ENCODE measurements around the gene USP24.

The USP24 gene

GRCh38 chr1:55095095-55095494, 120.1 kb downstream of the USP24 start:
- DNase-seq: no peak

- DNase-seq: no peak
Observed at GRCh38 chr1:55092475-55092874, 122.7 kb downstream of the USP24 start.

GRCh38 chr1:55089683-55090082, 125.5 kb downstream of the USP24 start:
- DNase-seq: no peak

DNA sequence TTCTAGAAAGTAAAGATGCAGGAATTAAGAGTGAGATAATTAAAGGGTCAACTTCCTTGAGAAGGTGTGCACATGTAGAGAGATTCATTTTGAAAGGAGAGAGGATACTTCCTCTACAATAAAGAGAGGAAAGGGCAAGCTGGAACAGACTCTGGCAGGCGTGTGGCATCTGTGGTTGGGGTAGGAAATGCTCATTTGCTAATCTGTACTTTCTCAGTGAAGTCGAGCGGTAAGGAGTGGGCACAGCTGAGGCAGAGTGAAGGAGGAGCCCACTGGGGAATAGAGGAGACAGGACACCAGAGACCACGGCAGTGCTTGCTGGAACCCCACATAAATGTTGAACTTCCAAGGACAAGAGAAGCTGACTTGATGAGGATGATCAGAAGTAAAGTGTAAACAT, 126.8 kb downstream of the USP24 start:
- DNase-seq: no peak

DNA sequence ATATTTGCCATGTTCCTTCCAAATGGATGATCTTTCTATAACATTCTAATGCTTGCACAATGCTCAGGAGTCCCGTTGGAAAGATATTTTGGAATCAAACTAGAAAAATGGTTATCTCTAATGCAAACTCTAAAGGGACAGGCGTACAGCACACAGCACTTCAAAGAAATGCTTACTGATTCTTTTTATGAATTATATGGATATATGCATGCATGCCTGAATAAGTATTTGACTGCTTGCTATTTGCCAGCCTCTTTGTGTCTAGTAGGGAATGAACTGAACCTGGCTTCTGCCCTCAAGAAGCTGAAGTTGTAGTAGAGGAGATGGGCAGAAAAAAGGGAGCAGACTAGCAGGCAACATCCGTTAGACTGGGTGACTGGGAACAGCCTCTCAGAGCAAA, 127.7 kb downstream of the USP24 start:
- DNase-seq: no peak

GRCh38 chr1:55084257-55084656, 130.9 kb downstream of the USP24 start:
- no peak for DNase-seq

- no peak for DNase-seq
Observed at GRCh38 chr1:55081905-55082296, 133.3 kb downstream of the USP24 start.

DNA sequence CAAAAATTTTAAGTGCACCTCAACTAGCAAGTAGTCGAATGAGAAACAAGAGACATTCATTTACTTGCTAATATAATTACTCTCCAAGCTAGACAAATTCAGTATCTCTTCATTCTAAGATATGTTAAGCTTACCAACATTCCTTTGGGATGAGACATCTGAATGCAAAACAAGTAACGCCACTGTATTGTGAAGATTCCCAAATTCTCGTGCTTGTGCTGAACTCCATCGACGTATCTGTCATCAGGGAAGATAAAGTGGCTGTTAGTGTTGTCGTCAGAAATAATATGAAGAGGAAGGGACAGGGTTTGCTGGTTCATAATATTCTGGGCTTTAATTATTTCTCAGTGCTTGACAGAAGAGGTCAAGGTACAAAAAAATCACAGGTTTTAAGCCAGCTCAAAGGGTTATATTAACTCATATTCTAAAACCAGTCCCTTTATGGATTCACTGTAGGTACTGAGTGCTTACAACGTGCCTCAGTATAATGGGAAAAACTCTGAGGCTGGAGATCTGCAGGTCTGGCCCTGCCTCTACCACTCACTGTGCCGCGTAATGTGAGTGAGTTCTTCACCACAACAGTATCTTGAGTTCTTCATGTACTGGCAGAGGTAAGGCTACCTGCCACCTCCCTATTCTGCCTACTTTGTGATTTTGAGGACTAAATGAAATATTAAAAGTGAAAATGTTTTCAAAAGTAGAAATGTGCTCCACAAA, 133.8 kb downstream of the USP24 start:
- no peak for DNase-seq

DNA sequence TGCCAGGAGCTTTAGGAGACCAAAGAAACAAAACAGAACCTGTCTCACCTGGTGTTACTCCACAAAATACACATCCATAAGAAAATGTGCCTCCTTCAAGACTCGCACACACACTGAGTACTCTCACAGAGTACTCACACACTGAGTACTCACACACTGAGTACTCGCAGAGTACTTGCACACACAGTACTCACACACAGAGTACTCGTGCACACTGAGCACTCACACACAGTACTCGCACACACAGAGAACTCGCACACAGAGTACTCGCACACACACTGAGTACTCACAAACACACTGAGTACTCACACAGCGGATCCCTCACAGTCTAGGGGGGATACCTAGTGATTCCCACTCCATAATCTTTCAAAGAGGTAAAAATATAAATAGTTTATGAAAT, 135.5 kb downstream of the USP24 start:
- no peak for DNase-seq

DNA sequence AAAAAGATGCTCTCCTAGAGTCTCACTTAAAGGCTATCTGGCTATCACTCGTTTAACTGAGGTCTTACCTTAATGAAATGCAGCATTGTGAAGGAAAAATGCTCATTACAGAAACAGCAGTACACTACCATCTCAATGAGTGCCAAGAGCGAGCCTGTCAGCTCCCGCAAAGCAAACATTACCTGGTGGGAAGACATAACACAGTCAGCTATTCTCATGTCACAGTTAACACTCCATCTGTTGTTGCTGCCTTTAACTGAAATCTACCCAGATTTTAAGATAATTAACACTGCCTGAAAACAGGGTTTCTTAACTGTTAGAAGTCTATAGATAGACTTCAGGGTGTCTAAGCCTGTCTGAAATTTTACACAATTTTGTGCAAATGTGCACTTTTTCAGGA, 136.7 kb downstream of the USP24 start:
- DNase-seq: no peak

- DNase-seq: no peak
Observed at GRCh38 chr1:55076356-55076755, 138.8 kb downstream of the USP24 start.

DNA sequence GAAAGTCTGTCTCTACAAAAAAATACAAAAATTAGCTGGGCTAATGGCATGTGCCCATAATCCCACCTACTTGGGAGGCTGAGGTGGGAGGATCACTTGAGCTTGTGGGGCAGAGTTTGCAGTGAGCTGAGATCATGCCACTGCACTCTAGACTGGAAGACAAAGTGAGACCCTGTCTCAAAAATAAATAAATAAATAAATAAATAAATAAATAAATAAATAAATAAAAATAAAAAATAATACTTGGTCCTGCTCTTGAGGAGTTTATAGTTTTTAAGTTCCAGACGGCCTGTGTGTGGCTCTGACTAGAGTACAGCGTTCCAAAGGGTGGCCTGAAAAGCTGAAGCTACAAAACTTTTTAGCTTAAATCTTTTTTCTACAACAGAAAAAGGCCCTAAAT, 140.7 kb downstream of the USP24 start:
- DNase-seq: no peak

GRCh38 chr1:55073187-55073916, 141.8 kb downstream of the USP24 start:
- DNase-seq: no peak

DNA sequence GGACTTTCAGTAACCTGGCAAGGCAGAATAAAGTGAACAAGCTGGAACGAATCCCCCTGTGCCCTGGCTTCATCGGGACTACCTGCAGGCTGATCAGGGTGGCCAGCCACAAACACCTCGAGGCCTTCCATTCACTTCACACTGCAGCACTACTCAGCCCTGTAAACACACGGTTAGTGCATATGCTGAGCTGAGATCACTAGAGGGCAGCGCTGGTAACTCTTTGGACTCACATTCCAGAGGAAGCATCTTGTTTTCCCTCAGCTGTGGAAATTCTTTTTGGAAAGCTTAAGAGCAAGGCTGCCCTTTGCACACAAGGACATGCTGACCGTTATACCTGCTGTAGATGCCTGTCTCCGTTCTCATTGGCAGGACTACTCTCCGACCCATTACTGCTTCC, 143.7 kb downstream of the USP24 start:
- DNase-seq: peak; percentile 78

GRCh38 chr1:55070293-55071164, 144.6 kb downstream of the USP24 start:
- no peak for DNase-seq

GRCh38 chr1:55069280-55069679, 145.9 kb downstream of the USP24 start:
- no peak for DNase-seq

- no peak for DNase-seq
Observed at GRCh38 chr1:55068638-55069037, 146.5 kb downstream of the USP24 start.

DNA sequence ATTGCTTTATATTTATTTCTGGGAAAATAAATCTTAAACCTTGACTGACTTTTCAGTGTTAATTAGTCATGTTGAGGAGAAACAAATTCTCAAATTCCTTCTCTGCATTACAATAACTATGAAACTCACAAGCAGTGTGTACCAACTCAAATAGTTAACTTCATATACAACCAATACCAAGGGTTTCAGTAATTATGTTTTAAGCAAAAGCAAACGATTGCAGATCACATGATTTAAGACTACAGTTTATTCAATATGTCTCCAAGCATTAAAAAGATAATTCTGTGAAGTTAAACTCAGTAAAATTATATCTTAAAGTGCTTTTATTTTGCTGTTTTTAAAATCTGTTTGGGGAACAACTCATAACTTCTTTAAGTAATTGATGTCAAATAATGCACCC, 147.2 kb downstream of the USP24 start:
- DNase-seq: no peak

- DNase-seq: peak; percentile 99
Observed at GRCh38 chr1:55067022-55067778, 148.0 kb downstream of the USP24 start.

GRCh38 chr1:55065648-55066047, 149.5 kb downstream of the USP24 start:
- DNase-seq: no peak

DNA sequence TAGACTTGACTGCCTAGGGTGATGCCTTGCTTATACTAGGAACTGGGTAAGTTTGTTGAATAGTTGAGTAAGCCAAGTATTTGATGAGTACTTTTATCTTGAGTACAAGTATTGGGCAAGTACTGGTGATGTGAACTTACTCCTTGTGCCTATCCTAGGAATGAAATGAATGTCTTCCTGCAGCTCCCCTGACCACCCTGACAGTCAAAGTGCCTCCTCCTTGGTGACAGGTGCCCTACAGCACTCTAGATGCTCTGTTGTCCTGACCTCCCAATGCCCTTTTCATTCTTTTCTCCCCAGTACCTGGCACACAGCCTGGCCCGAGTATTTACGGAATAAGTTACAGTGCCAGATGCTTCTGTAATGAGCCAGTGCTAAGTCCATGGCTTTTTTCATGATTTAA, 150.3 kb downstream of the USP24 start:
- DNase-seq: peak; percentile 97

DNA sequence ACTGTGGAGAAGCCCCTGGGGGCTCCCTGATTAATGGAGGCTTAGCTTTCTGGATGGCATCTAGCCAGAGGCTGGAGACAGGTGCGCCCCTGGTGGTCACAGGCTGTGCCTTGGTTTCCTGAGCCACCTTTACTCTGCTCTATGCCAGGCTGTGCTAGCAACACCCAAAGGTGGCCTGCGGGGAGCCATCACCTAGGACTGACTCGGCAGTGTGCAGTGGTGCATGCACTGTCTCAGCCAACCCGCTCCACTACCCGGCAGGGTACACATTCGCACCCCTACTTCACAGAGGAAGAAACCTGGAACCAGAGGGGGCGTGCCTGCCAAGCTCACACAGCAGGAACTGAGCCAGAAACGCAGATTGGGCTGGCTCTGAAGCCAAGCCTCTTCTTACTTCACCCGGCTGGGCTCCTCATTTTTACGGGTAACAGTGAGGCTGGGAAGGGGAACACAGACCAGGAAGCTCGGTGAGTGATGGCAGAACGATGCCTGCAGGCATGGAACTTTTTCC, 151.0 kb downstream of the USP24 start:
- peak; percentile 47 for DNase-seq

GRCh38 chr1:55063577-55063942, 151.6 kb downstream of the USP24 start:
- peak; percentile 24 for DNase-seq
